HepG2 (cell line): ENCODE data around the gene TMEM53. TPM values are rescaled to one million over a fixed set of nuclear protein-coding genes. Genes with fewer than 3 reads are reported as not detected.

Experiments used
- ATAC-seq: fragments of 200-7000 bp; cut with Tn5 transposase; 3 replicates; pipeline ENCODE4 v1.9.1; 2020; ENCODE audit warnings: mild to moderate bottlenecking, moderate library complexity
- BruUV-seq: library from RNA; stranded (reverse); fragments of 400-500 nt; replicated peaks from 2 replicates; lab custom pipeline; 2021; lab: Mats Ljungman, UMichigan
- CTCF ChIA-PET: fragments of 300-600 bp; formaldehyde crosslinking; extraction: SDS; loops from one replicate; lab custom pipeline; 2021; ENCODE audit warnings: low total read pairs, inconsistent platforms, low intra/inter-chr PET ratio; lab: Yijun Ruan, JAX
- POLR2A ChIA-PET: fragments of 350-600 bp; sonication (Branson Sonifier 250); formaldehyde crosslinking; loops from one replicate; lab custom pipeline; 2020; ENCODE audit warnings: antibody characterized with exemption, inconsistent platforms; lab: Yijun Ruan, JAX
- DNase-seq: peaks from one replicate; pipeline ENCODE4 v3.0.0-alpha.2; 2015; ENCODE audit warnings: low spot score
- FAIRE-seq: peaks from 3 replicates; lab custom pipeline; 2011; peaks lifted over from hg19 to GRCh38; lab: Jason Lieb, UNC
- H2AFZ ChIP-seq: one replicate; pipeline ENCODE4 v1.6.1; 2011; ENCODE audit warnings: low read length, inconsistent platforms
- H3K27ac ChIP-seq: fragments of 300-600 bp; 3 replicates; pipeline ENCODE4 v1.8.0; 2011; ENCODE audit warnings: mixed run types, mild to moderate bottlenecking, mixed read lengths, low read length, inconsistent platforms; ENCODE audit not compliant: insufficient read depth; ENCODE audit errors: extremely low read length
- H3K27me3 ChIP-seq, 2 experiments: fragments of 200-600 bp in 1 of 2; 2 replicates in 1 of 2; 3 replicates in 1 of 2; pipeline versions ENCODE4 v1.6.0 to v1.8.0; 2011; ENCODE audit warnings: low read length in 2 of 2, mild to moderate bottlenecking in 2 of 2, moderate library complexity in 2 of 2, inconsistent platforms in 1 of 2; ENCODE audit not compliant: insufficient read depth in 2 of 2, control insufficient read depth in 1 of 2
- H3K36me3 ChIP-seq, 2 experiments: fragments of 200-600 bp in 1 of 2; replicated peaks in 1 of 2; 2 replicates in 1 of 2; 3 replicates in 1 of 2; pipeline versions ENCODE4 v1.5.1 to v1.8.0; 2011; ENCODE audit warnings: low read length in 2 of 2, inconsistent platforms in 1 of 2; ENCODE audit not compliant: insufficient read depth in 2 of 2, control insufficient read depth in 1 of 2
- H3K4me1 ChIP-seq: 2 replicates; pipeline ENCODE4 v1.5.1; 2012; ENCODE audit warnings: low read length, inconsistent platforms; ENCODE audit not compliant: insufficient read depth
- H3K4me2 ChIP-seq: 2 replicates; pipeline ENCODE4 v1.6.0; 2011; ENCODE audit warnings: low read depth, low read length, inconsistent platforms
- H3K4me3 ChIP-seq, 3 experiments: fragments of 200-600 bp in 1 of 3; sonication (generic), shearing (Covaris generic) in 1 of 3; replicated peaks in 1 of 3; 2 replicates each; pipeline ENCODE4 v1.5.1; 2011 to 2016; ENCODE audit warnings: low read length in 3 of 3, inconsistent platforms in 2 of 3, low read depth in 2 of 3, mild to moderate bottlenecking in 2 of 3, control low read depth in 1 of 3, mixed read lengths in 1 of 3; ENCODE audit not compliant: insufficient read depth in 1 of 3
- H3K79me2 ChIP-seq: one replicate; pipeline ENCODE4 v1.6.1; 2011; ENCODE audit warnings: low read length, inconsistent platforms; ENCODE audit not compliant: insufficient read depth
- H3K9ac ChIP-seq: 2 replicates; pipeline ENCODE4 v1.6.0; 2011; ENCODE audit warnings: mild to moderate bottlenecking, low read depth, low read length, inconsistent platforms; ENCODE audit not compliant: insufficient read depth
- H3K9me3 ChIP-seq: 2 replicates; pipeline ENCODE4 v1.5.1; 2012; ENCODE audit warnings: mild to moderate bottlenecking, low read length
- H4K20me1 ChIP-seq: 2 replicates; pipeline ENCODE4 v1.6.0; 2011; ENCODE audit warnings: inconsistent platforms, mild to moderate bottlenecking, low read length, moderate library complexity; ENCODE audit not compliant: insufficient read depth
- AGO2 ChIP-seq: fragments of 200-400 bp; formaldehyde crosslinking; optimal IDR thresholded peaks from 2 replicates; pipeline ENCODE3; 2017; ENCODE audit warnings: mild to moderate bottlenecking, low read depth, low read length, moderate library complexity
- GATA4 ChIP-seq: sonication (generic); IDR thresholded peaks from 2 replicates; pipeline ENCODE4 v1.6.1; 2016; ENCODE audit warnings: antibody characterized with exemption, low read depth, borderline replicate concordance
- NRL ChIP-seq: sonication (generic); formaldehyde crosslinking; IDR thresholded peaks from 2 replicates; pipeline ENCODE4 v1.5.0; 2020; ENCODE audit warnings: missing genetic modification reagents, mild to moderate bottlenecking, moderate library complexity, borderline replicate concordance
- ZBTB38 ChIP-seq: sonication (generic); formaldehyde crosslinking; IDR thresholded peaks from 2 replicates; pipeline ENCODE4 v1.5.1; 2020; ENCODE audit warnings: mild to moderate bottlenecking, missing genetic modification reagents
- ZNF124 ChIP-seq: sonication (generic); formaldehyde crosslinking; IDR thresholded peaks from 2 replicates; pipeline ENCODE4 v1.4.0; 2020; ENCODE audit warnings: missing genetic modification reagents
- ZNF205 ChIP-seq: IDR thresholded peaks from 2 replicates; pipeline ENCODE4 v1.6.1; 2018; ENCODE audit warnings: missing biosample characterization, missing genetic modification reagents
- ZNF274 ChIP-seq: sonication (generic); formaldehyde crosslinking; IDR thresholded peaks from 2 replicates; pipeline ENCODE4 v1.5.1; 2020; ENCODE audit warnings: mild to moderate bottlenecking, missing genetic modification reagents
- ZNF570 ChIP-seq: sonication (generic); formaldehyde crosslinking; IDR thresholded peaks from 2 replicates; pipeline ENCODE4 v1.4.0; 2020; ENCODE audit warnings: mild to moderate bottlenecking, missing genetic modification reagents, borderline replicate concordance
- ZNF652 ChIP-seq: IDR thresholded peaks from 2 replicates; pipeline ENCODE4 v1.6.1; 2016; ENCODE audit warnings: low read depth, borderline replicate concordance
- ZNF790 ChIP-seq: sonication (generic); formaldehyde crosslinking; IDR thresholded peaks from 2 replicates; pipeline ENCODE4 v1.8.0; 2022; ENCODE audit warnings: missing genetic modification reagents, mild to moderate bottlenecking, borderline replicate concordance
- ZNF878 ChIP-seq: sonication (generic); formaldehyde crosslinking; IDR thresholded peaks from 2 replicates; pipeline ENCODE4 v1.8.1; 2023; ENCODE audit warnings: mild to moderate bottlenecking, missing genetic modification reagents, moderate library complexity
- ZSCAN29 ChIP-seq: sonication (generic); formaldehyde crosslinking; conservative IDR thresholded peaks from 2 replicates; pipeline ENCODE4 v1.4.0; 2020; ENCODE audit warnings: mild to moderate bottlenecking, missing genetic modification reagents
- WGBS: methylation state at CpG from one replicate; pipeline ENCODE4 v1.1.6; 2017; ENCODE audit warnings: low lambda C conversion rate; 5-methylcytosine and 5-hydroxymethylcytosine counted together
- in situ Hi-C: cut with HindIII; loops from 2 replicates; pipeline ENCODE4 v1.10.0; 2017; ENCODE audit warnings: low pct_unique_long_range_greater_than_20kb; ENCODE audit not compliant: extremely low pct_ligation_motif_present
- intact Hi-C: fragments of 100-400 bp; cut with micrococcal nuclease; formaldehyde crosslinking; loops from one replicate; pipeline ENCODE4 v1.10.0; 2022; ENCODE audit not compliant: unreplicated experiment
- polyA plus RNA-seq, 8 experiments: library from polyadenylated mRNA; depleted of rRNA in 3 of 8; stranded (reverse) in 7 of 8; unstranded in 1 of 8; fragments of >200 nt; fragmentation: Illumina TruSeq in 4 of 8; extraction: Trizol in 4 of 8; gene quantifications; 2 replicates each; pipeline versions ENCODE4 v1.2.1 to v1.2.3, GENCODE V29; 2011 to 2016; ENCODE audit warnings: low read depth in 4 of 8, missing spikeins in 1 of 8, mixed read lengths in 1 of 8; ENCODE audit not compliant: insufficient read depth in 1 of 8
- total RNA-seq, 5 experiments: library from RNA; depleted of rRNA; stranded (reverse); fragments of >200 nt; fragmentation: Illumina TruSeq; extraction: Trizol; gene quantifications; 2 replicates each; pipeline ENCODE4 v1.2.3, GENCODE V29; 2016; ENCODE audit warnings: low read depth in 1 of 5

The TMEM53 gene
- total and polyA plus RNA-seq, 2 of the 13 experiments (the other 11 are each of a cell fraction or from before 2014, with no cell fraction given): 12.6 to 20.2 TPM

GRCh38 chr1:44650159-44650831, 24.0 kb downstream of the TMEM53 start (continued):
- TF ChIP-seq ZBTB38 (CRISPR knock-in tag): peak; percentile 24; the same call in 1 of the 2 replicates
- peak; percentile 65 for TF ChIP-seq AGO2
- TF ChIP-seq NRL (CRISPR knock-in tag): 0 out of 2 replicates have a peak, but pooled peaks have one; percentile 45
- no peak for TF ChIP-seq GATA4
- no peak for TF ChIP-seq ZNF878 (CRISPR knock-in tag)
- TF ChIP-seq ZNF652 (CRISPR knock-in tag): no peak
- no peak for TF ChIP-seq ZNF205 (CRISPR knock-in tag)
- no peak for TF ChIP-seq ZNF124 (CRISPR knock-in tag)
- TF ChIP-seq ZNF274: no peak
- TF ChIP-seq ZSCAN29 (CRISPR knock-in tag): no peak
- TF ChIP-seq ZNF790: no peak

GRCh38 chr1:44649788-44650158, 24.5 kb downstream of the TMEM53 start:
- BruUV-seq: no TSS peak
- FAIRE-seq (no peak), ATAC-seq (no peak)
- Histone ChIP-seq H3K9ac (no peak overlapping the region), H3K27me3 (no peaks in the 10 kb centered on the region), H3K27ac (no peak overlapping the region), H3K4me3 (no peak overlapping the region), H2AFZ (no peak overlapping the region)
- ChIA-PET CTCF (no interaction called here), POLR2A (no interaction called here)
- WGBS: 100% methylated on average over 9 of the region's 13 CpGs
- intact Hi-C loops: loop anchor here (5.0 kb wide), 1 partner anchor 58 kb away; no protein-coding TSS in a partner anchor
- no peak for TF ChIP-seq ZNF570 (CRISPR knock-in tag)
- TF ChIP-seq, all 625 proteins: peak for 0
- Histone ChIP-seq H3K4me2 (no peak overlapping the region), H4K20me1 (no peaks in the 10 kb centered on the region), H3K4me1 (peaks cover 2% of the 10 kb centered on the region; the same call in 1 of the 2 replicates), H3K9me3 (no peaks in the 10 kb centered on the region), H3K36me3 (peaks cover 44 to 70% of the 10 kb centered on the region in 2 experiments), H3K79me2 (no peaks in the 10 kb centered on the region)
- in situ Hi-C loops: loop anchor here (5.0 kb wide), 1 partner anchor 42 kb away; no protein-coding TSS in a partner anchor
- no peak for DNase-seq
